HG02852 (cell line): ENCODE measurements around the gene TCF15.
"Not testable (repeated sequence)": the region's sequence is repeated elsewhere in the genome, so short reads cannot be mapped to it uniquely, and the experiment has no call there.

ENCODE experiments used
- ATAC-seq: cut with Tn5 transposase; IDR thresholded peaks from one replicate; pipeline ENCODE4 v1.9.1; 2021; ENCODE audit warnings: mild to moderate bottlenecking, moderate library complexity; ENCODE audit not compliant: unreplicated experiment

The TCF15 gene

DNA sequence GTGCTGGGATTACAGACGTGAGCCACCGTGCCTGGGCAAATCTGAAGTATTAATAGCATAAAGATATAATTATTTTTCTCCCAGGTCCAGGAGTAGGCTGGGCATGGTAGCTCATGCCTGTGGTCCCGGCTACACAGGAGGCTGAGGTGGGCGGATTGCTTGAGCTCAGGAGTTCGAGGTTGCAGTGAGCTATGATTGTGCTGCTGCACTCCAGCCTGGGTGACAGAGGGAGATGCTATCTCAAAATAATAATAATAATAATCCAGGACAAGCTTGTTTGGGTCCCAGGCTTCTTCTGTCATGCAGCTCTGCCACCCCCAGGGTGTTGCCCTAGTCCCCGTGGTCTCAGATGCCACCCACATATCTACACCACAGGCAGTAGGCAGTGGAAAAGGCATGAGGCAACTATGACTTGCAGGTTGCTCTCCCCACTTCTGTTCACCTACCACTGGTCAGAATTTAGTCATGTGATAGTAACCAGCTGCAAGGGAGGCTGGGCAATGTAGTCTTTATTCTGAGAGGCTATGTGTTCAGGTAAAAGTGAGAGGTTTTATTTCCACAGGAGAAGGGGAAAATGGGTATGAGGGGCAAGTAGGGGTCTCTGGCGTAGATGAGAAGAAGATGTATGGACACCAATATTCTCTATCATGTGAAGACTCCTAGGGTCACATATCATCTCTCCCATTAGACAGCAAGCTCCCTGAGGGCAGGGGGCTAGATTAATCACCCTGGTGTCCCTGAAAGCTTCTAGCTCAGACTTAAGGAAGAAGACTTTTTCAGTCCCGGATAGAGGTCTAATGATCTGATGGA lies 25.7 kb downstream of the TCF15 start:
- ATAC-seq = no peak

DNA sequence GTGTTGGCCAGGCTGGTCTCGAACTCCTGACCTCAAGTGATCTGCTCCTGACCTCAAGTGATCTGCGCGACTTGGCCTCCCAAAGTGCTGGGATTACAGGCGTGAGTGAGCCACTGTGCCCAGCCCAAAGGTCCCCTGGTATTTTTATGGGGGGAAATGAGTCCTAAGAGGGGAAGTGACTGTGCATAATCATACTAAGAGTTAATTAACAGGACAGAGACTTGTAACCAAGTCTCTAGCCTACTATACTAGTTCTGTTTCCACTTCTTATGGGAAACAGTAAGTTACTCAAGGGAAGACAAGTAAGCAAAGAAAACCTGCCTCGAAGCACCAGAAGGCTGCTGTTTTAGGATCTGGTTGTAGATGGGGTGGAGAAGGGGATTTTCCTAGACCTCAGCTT lies 27.9 kb downstream of the TCF15 start:
- no peak for ATAC-seq

DNA sequence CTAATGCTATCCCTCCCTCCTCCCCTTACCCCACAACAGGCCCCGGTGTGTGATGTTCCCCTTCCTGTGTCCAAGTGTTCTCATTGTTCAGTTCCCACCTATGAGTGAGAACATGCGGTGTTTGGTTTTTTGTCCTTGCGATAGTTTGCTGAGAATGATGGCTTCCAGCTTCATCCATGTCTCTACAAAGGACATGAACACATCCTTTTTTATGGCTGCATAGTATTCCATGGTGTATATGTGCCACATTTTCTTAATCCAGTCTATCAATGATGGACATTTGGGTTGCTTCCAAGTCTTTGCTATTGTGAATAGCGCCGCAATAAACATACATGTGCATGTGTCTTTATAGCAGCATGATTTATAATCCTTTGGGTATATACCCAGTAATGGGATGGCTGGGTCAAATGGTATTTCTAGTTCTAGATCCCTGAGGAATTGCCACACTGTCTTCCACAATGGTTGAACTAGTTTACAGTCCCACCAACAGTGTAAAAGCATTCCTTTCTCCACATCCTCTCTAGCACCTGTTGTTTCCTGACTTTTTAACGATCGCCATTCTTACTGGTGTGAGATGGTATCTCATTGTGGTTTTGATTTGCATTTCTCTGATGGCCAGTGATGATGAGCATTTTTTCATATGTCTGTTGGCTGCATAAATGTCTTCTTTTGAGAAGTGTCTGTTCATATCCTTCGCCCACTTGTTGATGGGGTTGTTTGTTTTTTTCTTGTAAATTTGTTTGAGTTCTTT lies 31.0 kb downstream of the TCF15 start:
- ATAC-seq = not testable (repeated sequence)

DNA sequence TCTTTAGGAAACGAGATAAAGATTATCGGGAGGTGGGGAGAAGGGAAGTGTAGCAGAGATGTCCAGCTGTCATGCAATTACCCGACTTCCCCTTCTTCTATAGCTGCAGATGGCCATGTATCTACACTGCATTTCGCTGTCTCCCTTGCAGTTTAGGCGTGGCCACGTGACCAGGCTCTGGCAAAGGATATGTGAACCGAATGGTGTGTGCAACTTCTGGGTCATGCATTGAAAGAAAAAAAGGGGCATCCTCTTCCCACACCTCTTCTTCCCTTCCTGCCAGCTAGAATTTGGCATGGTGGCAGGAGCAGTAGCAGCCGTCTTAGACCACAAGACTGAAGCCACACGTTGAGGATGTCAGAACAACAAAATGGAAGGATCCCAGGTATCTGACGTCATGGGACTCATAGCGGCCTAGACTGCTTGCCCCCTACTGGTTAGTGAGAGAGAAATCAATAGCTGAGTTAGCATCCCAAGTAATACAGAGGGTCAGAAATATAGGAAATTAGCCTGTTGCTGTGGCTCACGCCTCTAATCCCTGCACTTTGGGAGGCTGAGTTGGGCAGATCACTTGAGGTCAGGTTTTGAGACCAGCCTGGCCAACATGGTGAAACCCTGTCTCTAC lies 32.8 kb downstream of the TCF15 start:
- ATAC-seq = no peak

DNA sequence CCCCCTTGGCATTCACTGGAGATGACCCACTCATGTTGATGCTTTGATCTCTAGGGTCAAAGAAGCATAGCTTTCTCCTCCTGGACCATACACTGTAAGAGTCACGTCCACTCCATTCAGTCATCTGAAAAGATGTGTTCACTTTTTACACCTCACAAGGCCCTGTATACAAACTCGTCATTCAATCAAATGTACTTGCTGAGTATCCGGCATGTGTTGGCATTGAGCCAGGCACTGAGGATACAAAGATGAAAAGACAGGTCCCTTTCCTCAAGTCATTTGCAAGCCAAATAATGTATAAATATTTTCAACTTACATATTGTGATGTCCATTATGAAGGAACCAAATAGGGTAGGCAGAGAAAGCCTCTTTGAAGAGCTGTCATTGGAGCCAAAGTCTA lies 34.0 kb downstream of the TCF15 start:
- ATAC-seq = no peak

DNA sequence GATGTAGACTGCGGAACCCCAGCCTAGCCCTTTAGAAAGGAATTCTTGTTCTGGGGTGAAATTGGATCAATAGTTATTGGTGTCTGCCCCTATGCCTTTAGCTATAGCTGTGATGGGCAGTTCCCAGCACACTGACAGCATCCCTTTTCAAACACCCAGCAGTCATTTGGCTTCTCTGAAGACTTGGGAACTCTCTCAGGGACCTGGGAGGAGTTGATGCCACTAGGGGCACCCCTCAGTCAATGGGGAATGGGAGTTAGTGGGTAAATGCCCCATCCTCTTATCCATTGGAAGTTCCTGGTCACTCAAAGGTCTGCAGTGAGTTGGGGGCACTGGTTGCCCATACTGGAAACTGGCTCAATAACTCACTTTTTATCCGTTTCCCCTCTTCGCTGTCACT lies 34.9 kb downstream of the TCF15 start:
- ATAC-seq = no peak

DNA sequence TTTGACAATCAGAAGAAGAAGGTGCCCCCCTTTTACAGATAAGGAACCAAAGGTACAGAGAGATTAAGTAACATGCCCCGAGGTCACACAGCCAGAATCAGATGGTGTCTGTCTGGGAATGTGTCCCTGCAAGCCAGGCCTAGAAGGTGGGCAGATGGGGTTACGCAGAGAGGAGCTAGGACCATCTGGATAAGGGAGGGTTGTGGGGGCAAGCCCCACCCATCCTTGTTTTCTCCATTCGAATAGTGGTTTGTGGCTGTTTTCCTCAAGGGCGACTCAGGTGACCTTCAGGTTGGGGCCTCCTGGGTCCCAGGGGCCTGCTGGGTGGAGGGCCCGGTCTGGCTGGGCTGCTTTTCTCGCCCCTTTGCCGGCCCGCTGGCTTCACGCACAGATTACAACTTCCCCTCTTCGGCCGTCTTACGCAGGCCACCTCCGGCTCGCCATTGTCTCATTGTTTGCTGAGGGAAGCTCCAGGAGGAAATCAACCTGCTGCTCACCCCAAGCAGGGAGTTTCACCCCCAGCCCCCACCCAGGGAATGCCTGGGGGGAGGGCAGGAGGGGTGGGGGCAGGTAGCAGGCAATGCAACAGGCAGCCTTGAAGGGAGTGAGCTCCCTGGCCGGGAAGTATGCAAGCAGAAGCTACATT lies 35.7 kb downstream of the TCF15 start:
- ATAC-seq = no peak

DNA sequence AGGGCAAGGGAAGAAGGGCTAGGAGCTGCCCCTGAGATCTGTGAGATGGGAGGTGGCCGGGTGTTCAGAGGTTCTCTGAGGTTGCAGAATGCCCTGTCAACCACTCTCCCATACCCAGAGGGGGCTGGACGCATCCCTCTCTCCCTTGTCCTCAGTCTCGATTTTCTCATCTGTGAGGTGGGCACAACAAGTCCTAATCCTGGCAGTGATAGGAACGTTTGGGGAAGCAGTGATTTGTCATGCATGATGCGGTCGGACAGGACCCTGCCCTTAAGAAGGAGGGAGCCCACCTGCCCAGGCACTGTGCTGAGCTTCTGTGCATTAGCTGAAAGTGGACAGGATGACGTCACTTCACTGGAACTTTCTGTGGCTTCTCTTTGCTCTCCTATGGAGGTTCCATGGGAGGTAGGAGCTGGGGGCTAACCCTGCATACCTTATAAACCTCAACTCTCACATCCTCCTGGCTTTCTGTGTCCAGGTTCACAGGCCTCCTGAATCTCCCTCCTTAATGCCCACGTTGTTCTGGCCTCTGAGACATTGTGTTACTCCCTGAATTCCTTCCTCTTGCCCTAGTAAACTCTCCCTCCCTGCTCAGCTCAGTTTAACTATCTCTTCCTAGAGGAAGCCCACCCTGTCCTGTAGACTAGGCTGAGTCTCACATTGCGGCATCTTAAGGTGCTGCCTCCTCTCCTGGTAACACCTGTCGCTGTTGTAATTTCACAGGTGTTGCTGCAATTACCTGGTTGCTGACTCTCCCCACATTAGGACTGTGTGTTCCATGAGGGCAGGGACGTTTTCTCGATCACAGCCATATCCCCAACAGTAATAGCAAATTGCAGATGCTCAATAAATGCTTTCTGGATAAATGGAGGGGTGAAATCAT lies 36.5 kb downstream of the TCF15 start:
- ATAC-seq = no peak

DNA sequence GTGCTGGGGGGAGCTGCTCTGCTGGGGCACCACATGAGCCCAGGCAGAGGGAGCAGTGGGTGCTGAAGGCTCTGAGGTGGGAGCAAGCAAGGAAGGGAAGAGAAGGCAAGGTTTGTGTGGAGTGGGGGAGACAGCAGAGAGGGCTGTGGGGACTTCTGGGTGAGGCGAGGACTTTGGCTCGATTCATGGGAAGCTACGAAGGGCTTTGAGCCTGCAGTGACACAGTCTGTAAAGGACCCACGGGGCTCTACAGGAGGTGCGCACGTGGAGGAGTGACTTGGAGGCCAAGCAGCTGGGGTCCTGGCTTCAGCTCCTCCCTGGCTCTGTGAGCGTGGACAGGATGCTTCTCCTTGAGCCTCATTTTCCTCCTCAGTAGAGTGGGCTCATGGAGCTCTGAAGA lies 37.4 kb downstream of the TCF15 start:
- ATAC-seq = no peak

DNA sequence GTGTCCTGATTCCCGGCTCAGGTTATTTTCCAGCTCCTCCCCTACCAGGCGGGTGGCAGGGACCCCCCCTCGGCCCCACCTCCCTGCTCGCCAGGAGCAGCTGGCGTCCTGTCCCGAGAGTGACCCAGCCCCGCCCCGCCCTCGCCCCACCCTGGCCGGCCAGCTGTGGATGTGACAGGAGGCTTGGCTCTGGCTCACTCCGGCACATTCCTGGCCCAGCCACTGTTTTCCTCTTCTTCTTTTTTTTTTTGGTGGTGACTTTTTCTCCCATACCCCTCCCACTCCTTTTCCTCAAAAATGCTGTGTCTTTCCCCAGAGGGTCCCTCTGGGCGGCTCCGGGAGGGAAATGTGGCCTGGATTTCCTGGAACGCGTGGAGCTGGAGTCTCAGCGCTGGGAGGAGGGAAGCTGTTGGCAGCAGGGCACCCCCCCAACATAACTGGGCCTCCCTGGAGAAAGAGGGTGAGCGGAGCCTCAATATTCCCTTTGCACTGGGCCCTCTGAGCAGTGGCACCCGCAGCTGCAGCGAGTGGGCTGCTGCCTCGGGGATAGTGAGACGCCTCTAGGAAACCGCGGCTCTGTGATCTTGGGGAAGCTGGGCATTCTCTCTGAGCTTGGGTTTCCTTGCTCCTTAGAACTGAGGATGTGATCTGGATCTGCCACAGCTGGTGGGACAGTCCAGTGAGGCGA lies 38.2 kb downstream of the TCF15 start:
- no peak for ATAC-seq

DNA sequence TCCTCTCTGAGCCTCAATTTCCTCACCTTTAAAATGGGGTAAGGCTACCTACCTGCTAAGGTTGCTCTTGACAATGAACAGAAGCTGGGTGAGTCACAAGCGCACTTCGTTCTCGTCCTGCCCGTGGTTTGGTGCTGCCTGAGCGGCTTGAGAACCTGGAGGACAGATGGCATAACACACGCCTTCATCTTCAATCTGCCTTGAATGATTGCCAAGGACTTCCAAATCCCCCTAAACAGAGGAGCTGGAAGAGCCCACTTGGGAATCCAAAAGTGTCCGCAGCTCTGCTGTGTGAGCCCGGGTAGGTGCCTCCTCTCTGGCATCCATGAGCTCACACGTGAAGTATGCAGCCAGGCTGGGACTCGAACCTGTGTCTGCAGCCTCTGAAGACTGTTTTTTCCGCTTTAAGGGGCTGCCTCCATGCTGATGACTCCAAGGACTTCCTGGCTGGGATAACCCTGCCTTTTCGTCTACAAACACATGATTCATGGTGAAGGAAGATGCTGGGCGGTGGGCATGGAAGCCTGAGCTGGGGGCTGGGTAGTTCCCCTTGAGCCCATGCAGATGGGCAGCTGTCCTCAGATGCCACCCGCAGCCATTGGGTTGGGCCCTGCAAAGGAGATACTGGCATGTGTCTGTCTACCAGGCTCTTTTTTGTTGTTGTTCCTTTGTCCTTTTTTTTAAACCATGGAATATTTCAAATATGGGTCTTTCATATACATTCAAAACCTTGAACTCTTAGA lies 41.3 kb downstream of the TCF15 start:
- ATAC-seq = no peak

DNA sequence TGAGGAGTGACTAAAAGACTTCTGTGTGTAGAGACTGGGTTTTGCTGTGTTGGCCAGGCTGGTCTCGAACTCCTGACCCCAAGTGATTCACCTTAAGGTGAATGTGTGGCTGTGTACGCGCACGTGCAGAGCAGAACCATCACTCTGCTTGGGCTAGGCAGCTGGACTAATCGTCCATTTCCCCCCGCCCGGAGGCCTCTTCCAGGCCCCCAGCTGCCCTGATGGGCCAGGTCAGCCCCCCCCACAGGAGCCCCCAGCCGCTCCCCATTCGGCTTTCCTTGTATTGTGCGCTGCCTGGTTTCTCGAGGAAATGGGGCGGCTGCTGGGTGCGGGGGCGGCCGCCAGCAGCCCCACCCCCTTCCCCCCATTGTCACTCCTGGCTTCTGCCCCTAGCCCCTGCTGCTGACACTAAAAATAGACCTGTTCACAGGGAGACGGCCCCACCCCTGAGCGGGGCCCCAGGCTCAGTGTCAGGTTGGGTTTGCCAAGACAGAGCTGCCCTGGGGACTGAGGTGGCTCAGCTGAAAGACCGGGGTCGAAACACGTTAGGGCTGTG lies 41.9 kb downstream of the TCF15 start:
- no peak for ATAC-seq

DNA sequence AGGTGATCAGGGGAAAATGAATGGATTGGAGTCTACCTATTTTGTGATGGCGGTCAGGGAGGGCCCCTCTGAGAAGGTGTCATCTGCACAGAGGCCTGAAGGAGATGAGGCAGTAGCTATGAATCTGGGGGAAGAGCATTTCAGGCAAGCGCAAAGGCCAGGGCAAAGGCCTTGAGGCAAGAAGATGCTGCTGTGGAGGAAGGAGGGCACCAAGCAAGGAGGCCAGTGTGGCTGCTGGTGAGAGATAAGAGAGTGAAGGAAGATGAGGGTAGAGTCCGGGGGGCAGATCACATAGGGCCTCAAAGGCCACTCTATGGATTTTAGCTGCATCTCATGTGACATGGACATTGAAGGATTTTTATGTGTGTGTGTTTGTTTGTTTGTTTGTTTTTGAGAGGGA lies 45.9 kb downstream of the TCF15 start:
- ATAC-seq = no peak

DNA sequence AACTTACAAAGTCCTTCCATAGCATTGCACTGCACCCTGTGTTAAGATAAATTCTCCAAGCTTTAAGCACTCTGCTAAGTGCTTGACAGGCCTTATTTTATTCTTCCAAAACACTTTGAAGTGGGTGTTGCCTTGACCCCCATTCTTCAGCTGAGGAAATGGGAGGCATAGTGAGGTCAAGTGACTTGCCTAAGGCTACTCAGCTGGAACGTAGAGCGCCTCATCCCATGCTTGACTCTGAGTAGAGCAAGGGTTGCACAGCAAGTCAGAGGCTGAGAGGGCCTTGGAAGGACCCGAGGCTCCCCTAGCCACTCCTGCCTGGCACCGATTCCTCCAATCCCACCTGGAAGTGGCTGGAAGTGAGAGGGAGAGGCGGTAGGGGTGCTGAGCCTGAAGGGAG lies 46.9 kb downstream of the TCF15 start:
- ATAC-seq = no peak

DNA sequence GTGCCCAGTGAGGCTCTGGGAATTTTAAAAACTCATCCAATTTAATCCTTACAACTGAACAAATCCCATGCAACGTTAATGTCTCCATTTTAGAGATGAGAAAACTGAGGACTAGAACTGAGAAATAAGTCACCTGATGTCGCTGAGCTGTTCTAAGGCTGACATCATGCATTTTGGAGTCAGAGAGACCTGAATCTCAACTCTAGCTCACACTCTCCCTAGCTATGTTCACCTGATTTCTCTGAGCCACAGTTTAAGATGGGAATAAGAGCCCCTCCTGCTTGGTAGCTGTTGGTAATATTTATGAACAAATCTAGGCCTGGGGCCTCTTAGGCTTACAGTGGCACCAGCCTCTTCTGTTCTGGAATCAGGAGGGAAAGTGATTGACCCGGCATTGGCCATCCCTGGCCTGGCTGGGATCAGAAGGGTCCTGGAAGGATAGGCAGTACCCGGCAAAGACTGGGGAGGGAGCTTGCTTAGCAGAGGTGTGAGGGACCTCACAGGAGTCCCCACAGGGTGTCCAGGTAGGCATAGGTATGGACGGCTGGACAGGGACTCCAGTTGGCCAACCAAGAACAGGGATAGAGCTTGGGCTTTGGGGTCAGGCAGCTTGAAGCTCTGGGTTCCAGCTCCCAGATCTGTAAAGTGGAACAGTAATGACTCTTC lies 47.7 kb downstream of the TCF15 start:
- no peak for ATAC-seq

DNA sequence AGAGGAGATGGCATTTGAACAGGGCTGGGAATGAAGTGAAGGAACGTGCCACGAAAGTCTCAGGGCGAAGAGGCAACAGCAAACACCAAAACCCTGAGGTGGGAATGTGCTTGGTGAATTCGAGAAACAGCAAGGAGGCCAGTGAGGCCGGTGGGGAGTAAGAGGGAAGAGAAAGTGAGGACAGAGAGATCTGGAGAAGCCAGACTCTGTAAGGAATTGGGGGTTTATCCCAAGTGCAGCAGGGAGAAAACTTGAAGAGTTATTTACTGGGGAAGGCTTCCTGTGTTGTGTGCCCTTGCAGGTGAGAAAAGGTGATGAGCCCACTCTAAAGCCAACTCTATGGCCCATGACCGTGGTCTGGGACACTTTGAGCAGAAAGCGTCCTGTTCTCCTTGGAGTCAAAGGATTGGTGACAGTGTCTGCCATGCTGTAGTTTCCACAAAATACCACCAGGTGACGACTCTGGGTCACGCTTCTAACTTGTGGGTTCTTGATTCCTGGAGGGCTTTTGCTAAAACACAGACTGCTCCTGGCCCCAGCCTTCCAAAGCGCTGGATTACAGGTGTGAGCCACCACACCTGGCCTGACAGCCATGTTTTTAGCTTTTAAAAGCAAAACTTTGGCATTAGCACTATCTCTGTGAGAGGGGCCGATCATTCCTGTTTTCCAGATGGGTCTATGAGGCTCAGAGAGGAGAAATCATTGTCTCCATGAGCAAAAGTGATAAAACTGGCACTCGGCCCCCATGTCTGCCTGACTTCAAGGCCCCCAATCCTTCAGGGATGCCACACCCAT lies 48.5 kb downstream of the TCF15 start:
- ATAC-seq = peak; percentile 51

DNA sequence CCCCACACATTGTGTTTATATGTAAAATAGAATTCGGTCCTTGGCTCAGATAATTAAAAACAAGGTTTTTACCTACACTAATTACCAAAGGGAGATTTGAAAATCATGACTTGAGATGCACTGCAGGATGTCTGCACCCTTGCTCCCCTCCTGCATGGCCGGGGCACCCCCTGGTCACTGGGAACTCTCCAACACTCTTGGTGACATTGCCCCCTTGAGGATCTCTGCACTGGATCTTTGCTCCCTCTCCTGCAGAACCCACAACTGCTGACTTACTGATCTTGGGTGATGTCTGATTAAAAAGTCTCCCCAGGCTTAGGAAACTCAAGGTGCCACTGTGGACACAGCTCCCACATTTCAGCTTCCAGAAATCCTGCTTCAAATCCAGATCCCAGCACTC lies 49.4 kb downstream of the TCF15 start:
- ATAC-seq = no peak

DNA sequence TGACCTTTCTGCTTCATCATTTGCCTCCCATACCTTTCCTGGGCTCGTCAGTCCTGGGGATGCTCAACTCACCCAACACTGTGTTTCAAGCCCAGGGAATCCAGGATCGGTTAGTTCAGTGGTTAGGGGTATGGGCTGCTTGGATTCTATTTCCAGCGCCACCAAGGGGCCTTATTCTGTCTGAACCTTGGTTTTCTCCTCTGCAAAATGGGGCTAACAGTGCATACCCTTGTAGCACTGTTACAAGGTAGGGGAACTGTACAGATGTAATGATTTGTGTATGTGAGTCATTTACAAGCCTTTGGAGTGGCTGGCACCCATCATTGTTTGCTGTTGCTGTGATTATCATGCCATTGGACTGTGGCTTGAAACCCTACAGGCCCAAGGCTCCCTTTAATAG lies 52.0 kb downstream of the TCF15 start:
- no peak for ATAC-seq
